Measurements from ENCODE around the gene FKBP5. TPM values are rescaled to one million over a fixed set of nuclear protein-coding genes. Genes with fewer than 3 reads are reported as not detected.
A peak's percentile ranks its signal among the peaks of the same experiment; 100 is the strongest.
"Not testable (repeated sequence)": the region's sequence is repeated elsewhere in the genome, so short reads cannot be mapped to it uniquely, and the experiment has no call there.

Gene FKBP5
- total RNA-seq, 1 donor from 2014 or later, result 108 TPM

DNA sequence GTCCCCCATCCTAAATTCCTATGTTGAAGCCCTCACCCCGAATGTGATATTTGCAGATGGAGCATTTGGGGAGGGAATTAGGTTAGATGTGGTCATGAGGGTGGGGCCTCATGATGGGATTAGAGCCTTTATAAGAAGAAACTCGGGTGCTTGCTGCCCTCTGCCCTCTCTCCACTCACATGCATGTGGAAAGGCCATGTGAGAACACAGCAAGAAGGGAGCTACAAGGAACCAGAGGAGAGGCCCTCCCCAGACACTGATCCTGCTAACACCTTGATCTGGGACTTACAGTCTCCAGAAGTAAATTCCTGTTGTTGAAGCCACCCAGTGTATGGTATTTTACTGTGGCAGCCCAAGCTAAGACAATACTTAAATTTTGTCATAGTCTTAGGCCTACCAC is 106.4 kb downstream of the FKBP5 start:
- DNase-seq (ENCODE audit: extremely low spot score, unreplicated experiment), result no peak
- no peak for TF ChIP-seq CTCF (IDR thresholded peaks at IDR 0.05)
- Mint-ChIP-seq H3K27me3 (ENCODE audit: unreplicated experiment) (no peaks in the 10 kb centered on the region), H3K27ac (ENCODE audit: unreplicated experiment) (no peak overlapping the region), H3K36me3 (ENCODE audit: unreplicated experiment) (peaks cover 35% of the 10 kb centered on the region), H3K9me3 (ENCODE audit: unreplicated experiment) (no peaks in the 10 kb centered on the region), H3K4me1 (ENCODE audit: unreplicated experiment) (peaks cover 28% of the 10 kb centered on the region), H3K4me3 (ENCODE audit: unreplicated experiment) (no peak overlapping the region)

GRCh38 chr6:35581633-35582032 is 107.1 kb downstream of the FKBP5 start:
- Mint-ChIP-seq H3K9me3 (ENCODE audit: unreplicated experiment) (no peaks in the 10 kb centered on the region), H3K36me3 (ENCODE audit: unreplicated experiment) (peaks cover 36% of the 10 kb centered on the region), H3K27ac (ENCODE audit: unreplicated experiment) (peak overlapping the region; percentile 31), H3K4me3 (ENCODE audit: unreplicated experiment) (no peak overlapping the region), H3K4me1 (ENCODE audit: unreplicated experiment) (peaks cover 24% of the 10 kb centered on the region), H3K27me3 (ENCODE audit: unreplicated experiment) (no peaks in the 10 kb centered on the region)
- DNase-seq (ENCODE audit: extremely low spot score, unreplicated experiment), result no peak
- no peak for TF ChIP-seq CTCF (IDR thresholded peaks at IDR 0.05)

- Mint-ChIP-seq H3K9me3 (ENCODE audit: unreplicated experiment) (no peaks in the 10 kb centered on the region), H3K4me3 (ENCODE audit: unreplicated experiment) (no peak overlapping the region), H3K27ac (ENCODE audit: unreplicated experiment) (no peak overlapping the region), H3K4me1 (ENCODE audit: unreplicated experiment) (peaks cover 19% of the 10 kb centered on the region), H3K36me3 (ENCODE audit: unreplicated experiment) (peaks cover 31% of the 10 kb centered on the region), H3K27me3 (ENCODE audit: unreplicated experiment) (no peaks in the 10 kb centered on the region)
- DNase-seq (ENCODE audit: extremely low spot score, unreplicated experiment), result no peak
- no peak for TF ChIP-seq CTCF (IDR thresholded peaks at IDR 0.05)
These were observed 107.9 kb downstream of the FKBP5 start for GRCh38 chr6:35580836-35581235.

GRCh38 chr6:35576682-35577081 is 112.0 kb downstream of the FKBP5 start:
- no peaks in the 10 kb centered on the region for H3K9me3 Mint-ChIP-seq (ENCODE audit: unreplicated experiment)
- TF ChIP-seq CTCF (IDR thresholded peaks at IDR 0.05), result no peak
- peaks cover 43% of the 10 kb centered on the region for H3K36me3 Mint-ChIP-seq (ENCODE audit: unreplicated experiment)
- H3K27me3 Mint-ChIP-seq (ENCODE audit: unreplicated experiment), result no peaks in the 10 kb centered on the region
- H3K4me1 Mint-ChIP-seq (ENCODE audit: unreplicated experiment), result no peaks in the 10 kb centered on the region
- no peak overlapping the region for H3K27ac Mint-ChIP-seq (ENCODE audit: unreplicated experiment)
- DNase-seq (ENCODE audit: extremely low spot score, unreplicated experiment), result no peak
- H3K4me3 Mint-ChIP-seq (ENCODE audit: unreplicated experiment), result no peak overlapping the region

GRCh38 chr6:35573495-35574110 is 115.1 kb downstream of the FKBP5 start:
- TF ChIP-seq CTCF (IDR thresholded peaks at IDR 0.05), result no peak
- no peak for DNase-seq (ENCODE audit: extremely low spot score, unreplicated experiment)
- Mint-ChIP-seq H3K4me3 (ENCODE audit: unreplicated experiment) (no peak overlapping the region), H3K4me1 (ENCODE audit: unreplicated experiment) (no peaks in the 10 kb centered on the region), H3K27ac (ENCODE audit: unreplicated experiment) (no peak overlapping the region), H3K9me3 (ENCODE audit: unreplicated experiment) (no peaks in the 10 kb centered on the region), H3K36me3 (ENCODE audit: unreplicated experiment) (peaks cover 41% of the 10 kb centered on the region), H3K27me3 (ENCODE audit: unreplicated experiment) (no peaks in the 10 kb centered on the region)

GRCh38 chr6:35570885-35571330 is 117.8 kb downstream of the FKBP5 start:
- H3K27me3 Mint-ChIP-seq (ENCODE audit: unreplicated experiment); H3K4me1 Mint-ChIP-seq (ENCODE audit: unreplicated experiment); DNase-seq (ENCODE audit: extremely low spot score, unreplicated experiment); H3K27ac Mint-ChIP-seq (ENCODE audit: unreplicated experiment); H3K9me3 Mint-ChIP-seq (ENCODE audit: unreplicated experiment); H3K4me3 Mint-ChIP-seq (ENCODE audit: unreplicated experiment): not testable (repeated sequence)
- peaks cover 28% of the 10 kb centered on the region for H3K36me3 Mint-ChIP-seq (ENCODE audit: unreplicated experiment)
